Activated CD4-positive, alpha-beta T cell treated with anti-CD3 and anti-CD28 coated beads, Interleukin-2, amount 50 U/mL, for 48 hours (primary cell): Measurements from ENCODE around the gene CCDC86.
A peak's percentile ranks its signal among the peaks of the same experiment; 100 is the strongest.

Experiments used
- DNase-seq, 2 experiments: peaks; one replicate each; pipeline ENCODE4 v3.0.0-alpha.2; 2020

Gene CCDC86

DNA sequence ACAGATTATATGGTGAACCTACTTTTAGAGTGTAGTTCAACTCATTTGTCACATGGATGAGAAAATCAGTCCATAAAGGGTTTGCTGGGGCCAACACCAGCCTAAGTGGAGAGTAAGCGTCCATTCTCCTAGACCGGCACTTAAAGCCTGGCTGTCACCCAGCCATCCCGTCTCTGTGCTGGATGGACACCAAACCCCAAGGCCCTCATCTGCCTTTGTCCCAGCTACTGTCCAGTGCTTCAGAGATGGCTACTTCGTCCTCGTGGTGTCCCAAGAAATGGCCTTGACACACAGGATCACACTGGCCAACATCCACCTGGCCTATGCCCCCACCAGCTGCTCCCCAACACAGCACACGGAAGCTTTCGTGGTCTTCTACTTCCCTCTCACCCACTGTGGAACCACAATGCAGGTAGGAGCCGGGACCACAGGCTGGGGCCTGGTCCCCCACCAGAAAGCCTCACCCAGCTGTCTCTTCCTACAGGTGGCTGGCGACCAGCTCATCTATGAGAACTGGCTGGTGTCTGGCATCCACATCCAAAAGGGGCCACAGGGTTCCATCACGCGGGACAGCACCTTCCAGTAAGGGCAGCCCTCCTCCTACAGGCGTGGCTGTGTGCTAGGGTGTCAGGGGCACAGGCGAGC is 28.9 kb downstream of the CCDC86 start:
- no peak for DNase-seq

DNA sequence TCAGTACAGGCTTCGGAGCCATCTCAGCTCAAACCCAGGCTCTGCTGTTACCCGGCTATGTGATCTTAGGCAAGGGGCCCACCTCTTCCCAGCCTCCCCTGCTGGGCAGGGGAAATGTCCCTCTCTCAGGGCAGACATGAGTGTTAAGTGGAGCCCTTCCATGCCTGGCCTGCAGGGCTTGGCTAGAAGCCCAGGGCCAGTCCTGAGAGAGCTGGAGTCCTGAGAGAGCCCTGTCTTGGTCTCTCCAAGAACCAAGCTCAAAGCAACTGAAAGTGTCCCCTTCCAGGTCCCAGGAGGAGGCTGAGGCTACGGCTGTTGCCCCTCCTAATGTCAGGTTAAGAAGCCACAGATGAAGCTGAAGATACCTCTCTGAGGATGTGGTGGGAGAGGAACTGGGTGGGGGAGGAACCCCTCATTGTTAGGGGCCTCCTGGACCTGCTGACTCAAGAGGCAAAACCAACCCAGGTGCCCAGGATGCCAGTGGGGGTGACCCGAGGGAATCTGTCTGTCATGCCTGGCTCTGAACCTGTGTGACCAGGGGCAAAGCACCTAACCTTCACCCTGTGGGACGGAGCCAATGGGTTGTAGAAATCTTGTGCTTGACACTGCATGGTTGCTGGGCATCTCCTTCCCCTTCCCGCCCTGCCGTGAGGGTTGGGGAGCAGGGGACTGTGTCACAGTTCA is 29.6 kb downstream of the CCDC86 start:
- peak in 1 of 2 experiments; percentile 3 for DNase-seq

DNA sequence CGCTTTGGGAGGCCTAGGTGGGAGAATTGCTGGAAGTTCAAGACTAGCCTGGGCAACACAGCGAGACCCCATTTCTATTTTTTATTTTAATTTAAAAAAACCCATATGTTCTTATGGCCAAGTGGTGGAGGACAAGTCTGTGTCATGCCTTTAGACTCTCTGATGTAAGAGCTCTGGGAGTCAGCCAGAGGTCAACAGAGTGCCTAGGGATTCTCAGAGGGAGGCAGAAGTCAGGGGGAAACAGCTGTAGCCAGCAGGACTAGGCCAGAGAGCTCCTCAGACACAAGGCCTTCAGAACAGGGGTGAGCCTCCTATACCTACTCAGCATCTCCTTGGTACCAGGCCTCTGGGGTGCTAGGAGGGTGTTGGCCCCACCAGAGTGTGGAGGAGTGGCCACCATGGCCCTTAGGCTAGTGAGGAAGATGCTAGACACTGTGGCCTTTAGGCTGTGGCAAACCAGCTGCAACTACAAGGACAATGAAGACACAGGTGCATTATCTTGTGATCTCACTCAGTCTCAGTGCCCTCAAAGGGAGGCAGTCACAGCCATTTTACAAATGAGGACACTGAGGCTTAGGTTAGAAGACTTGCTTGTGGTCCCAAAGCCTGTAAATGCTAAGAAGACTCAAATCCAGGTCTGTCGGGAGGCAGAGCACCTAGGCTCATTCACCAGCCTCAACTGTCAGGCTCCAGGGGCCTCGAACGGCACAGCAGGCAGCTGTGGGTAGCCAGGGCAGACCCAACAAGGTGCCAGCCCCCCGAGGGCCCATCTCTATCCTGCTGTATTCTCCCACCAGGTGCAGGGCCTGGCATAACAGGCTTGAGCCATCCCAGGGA is 30.4 kb downstream of the CCDC86 start:
- peak in 1 of 2 experiments; percentile 2 for DNase-seq

DNA sequence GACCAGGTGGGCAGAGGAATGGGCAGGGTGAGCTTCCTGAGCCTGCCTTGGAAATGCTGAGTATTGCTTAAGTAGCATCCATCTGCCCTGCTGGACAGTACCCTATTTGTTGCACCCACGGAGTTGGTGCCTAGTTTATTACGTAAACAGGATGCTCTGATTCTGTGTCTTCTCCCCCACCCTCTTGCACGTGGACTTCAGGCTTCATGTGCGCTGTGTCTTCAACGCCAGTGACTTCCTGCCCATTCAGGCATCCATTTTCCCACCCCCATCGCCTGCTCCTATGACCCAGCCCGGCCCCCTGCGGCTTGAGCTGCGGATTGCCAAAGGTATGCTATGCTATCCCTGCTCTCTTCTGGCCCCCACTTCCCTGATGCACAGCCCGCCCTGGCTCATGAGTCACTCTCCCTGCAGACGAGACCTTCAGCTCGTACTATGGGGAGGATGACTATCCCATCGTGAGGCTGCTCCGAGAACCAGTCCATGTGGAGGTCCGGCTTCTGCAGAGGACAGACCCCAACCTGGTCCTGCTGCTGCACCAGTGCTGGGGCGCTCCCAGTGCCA is 31.1 kb downstream of the CCDC86 start:
- peak in 1 of 2 experiments; percentile 2 for DNase-seq

DNA sequence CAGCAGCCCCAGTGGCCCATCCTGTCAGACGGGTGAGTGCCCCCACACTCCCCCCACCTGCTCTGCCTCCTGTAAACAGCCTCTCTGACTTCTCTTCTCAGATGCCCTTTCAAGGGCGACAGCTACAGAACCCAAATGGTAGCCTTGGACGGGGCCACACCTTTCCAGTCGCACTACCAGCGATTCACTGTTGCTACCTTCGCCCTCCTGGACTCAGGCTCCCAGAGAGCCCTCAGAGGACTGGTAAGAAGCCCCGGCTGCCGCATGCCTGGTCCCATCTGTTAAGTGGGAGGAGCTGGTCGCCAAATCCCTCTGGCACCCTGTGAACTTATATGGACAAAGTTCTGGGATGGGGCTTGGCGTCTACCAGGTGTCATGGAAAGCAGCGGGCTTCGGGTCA is 31.6 kb downstream of the CCDC86 start:
- DNase-seq = peak in 1 of 2 experiments; percentile 2

DNA sequence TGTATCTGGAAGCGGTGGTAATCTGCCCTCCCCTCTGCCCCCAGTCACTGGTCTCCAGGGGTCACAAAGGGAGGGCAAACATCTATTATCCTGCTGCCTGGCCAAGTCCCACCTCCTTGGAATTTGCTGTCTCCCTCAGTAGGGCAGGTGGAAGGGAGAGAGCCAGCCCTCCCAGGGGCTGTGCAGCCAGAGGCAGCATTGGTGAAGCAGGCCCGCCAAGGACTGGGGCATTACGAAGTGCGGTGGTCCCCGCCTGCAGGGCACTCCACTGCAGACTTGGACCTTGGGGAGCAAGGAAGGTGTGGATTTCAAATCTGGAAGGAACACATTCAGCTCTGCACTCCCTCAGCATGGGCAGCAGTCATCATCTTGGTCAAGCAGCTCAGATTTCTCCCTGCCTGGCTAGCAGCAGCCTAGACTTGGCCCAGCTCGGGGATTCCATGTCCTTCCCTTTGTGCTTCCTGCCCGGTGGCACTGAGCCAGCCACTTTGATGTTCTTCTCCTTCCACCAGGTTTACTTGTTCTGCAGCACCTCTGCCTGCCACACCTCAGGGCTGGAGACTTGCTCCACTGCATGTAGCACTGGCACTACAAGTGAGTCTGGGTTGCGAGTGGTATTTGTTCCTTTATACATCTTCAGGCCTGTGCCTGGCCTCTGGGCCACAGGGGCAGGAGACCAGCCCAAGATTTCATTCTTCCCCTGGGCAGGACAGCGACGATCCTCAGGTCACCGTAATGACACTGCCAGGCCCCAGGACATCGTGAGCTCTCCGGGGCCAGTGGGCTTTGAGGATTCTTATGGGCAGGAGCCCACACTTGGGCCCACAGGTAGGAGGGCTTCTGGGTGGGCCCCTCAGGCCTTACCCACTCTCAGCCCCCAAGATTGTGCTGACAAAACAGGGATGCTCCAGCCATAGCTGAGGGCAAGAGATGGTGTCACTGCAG is 32.8 kb downstream of the CCDC86 start:
- peak in 1 of 2 experiments; percentile 3 for DNase-seq

DNA sequence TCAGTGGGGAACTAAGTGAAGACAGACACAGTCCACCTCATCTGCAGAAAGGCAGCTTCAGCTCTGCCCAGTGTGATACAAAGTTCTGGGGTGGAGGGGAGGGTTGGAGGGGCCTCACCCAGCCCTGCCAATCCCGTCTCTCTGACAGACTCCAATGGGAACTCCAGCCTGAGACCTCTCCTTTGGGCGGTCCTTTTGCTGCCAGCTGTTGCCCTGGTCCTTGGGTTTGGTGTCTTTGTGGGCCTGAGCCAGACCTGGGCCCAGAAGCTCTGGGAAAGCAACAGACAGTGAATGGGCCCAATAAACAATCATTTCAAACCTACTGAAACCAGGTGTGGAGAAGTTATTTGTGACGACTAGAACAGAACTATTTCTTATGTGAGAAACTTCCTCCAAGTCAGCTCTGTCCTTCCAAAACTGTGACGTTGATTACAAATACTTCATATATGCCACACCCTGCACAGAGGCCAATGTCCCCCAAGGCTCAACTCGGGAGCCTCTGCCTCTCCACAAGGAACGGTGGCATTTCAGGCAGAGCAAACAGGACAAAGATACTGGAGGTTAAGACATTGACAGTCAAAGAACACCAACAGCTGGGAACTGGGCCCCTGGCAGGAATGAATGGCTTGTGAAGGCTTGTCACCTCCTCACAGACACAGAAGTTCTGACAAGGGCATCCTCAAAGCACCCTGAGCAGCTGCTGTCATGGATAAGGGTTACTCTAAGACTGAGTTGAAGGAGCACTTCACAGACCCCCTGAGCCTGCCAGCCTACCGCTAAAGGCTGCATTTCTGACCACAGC is 33.7 kb downstream of the CCDC86 start:
- DNase-seq = no peak

DNA sequence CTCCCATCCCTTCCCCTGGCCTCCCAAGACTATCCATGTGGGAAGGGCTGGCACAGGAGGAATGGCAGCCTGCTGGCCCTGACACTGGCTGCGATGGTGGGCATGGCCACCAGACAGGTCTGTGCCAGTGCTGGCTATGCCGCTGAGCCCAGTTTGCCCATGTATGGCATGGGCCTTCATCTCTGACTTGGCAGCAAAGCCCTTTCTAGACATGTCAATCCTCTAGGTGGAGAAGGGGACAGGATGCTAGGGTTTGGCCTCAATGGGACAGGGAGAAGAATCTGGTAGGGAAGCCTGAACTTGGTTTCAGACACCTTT is 34.2 kb downstream of the CCDC86 start:
- no peak for DNase-seq

DNA sequence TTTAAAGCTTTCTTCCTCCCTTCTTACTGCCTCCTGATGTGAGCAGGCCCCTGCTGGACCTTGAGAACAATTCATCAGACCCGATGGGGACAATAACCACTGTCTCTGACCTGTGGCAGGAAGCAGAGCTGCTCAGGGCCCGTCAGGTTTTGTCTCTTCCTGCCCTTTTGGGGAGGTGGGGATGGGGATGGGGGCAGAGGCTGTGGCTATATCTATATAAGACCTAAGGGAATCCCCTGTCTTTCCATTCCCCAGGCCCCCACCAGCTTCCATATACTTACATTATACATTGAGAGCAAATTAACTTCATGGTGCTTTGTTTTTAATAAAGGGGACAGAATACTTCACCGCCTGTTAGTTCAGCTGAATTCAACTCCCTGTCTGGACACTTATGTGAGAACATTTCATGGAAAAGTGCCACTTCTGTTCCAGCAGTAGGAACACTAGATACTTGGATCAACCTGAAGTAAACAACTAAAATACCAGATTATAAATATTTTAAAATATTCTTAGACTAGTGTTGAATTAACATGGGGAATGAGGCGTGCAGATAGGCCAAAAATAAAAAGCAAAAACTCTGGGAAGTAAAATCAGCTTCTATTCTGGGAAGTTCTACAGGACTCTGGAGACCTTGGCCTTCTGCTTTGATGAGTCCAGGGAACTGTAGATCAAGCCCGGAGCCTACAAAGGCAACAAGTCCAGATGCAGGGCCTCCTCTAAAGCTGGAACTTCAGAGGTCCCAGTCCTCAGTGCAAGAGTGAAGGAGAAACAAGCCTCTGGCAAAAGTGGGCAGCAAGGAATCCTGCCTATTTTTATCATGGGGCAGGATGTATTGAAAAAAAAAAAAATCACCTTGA is 36.6 kb downstream of the CCDC86 start:
- DNase-seq = no peak

DNA sequence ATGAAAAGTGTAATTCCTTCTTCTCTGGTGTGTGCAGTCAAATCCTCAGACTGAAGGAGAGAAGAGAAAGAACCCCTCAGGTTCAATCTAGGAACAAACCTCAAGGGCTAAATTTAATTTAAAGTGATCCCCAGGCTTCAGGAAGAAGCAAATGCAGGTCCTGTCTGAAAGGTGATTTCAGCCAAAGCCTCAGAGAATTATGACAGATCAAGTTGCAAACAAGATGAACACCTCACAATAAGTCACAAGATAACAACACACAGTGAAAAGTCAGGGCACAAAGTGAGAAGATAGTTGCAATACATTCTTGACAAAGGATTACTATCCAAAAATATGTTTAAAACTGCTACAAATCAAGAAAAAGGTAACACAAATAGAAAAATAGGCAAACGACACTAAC is 37.2 kb downstream of the CCDC86 start:
- no peak for DNase-seq

DNA sequence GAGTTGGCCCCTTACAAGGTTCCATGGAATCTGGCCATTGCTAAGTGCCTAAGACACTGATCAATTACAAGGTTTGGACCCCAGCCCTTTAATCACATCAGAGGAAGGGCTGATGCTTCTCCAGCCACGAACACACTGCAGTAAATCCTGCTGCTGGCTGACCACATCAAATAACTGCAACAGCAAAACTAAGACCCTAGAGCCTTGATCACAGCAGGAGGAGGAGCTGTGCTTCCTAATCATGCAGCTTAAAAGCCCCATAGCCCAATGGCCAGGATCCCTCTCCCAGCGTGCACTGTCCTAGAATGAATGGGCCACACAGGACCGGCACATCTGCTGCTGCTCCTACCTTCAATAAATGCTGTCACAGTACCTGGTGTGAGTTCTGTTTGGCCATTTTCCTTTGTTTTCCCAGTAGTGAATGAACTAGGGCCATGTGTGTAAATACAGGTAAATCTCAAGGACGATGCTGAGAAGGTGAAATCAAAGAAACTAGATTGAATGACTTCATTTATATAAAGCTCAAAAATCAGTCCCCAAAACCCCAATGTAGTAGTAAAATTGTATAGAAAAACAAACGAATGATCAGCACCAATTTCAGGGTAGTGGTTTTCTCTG is 38.2 kb downstream of the CCDC86 start:
- no peak for DNase-seq

DNA sequence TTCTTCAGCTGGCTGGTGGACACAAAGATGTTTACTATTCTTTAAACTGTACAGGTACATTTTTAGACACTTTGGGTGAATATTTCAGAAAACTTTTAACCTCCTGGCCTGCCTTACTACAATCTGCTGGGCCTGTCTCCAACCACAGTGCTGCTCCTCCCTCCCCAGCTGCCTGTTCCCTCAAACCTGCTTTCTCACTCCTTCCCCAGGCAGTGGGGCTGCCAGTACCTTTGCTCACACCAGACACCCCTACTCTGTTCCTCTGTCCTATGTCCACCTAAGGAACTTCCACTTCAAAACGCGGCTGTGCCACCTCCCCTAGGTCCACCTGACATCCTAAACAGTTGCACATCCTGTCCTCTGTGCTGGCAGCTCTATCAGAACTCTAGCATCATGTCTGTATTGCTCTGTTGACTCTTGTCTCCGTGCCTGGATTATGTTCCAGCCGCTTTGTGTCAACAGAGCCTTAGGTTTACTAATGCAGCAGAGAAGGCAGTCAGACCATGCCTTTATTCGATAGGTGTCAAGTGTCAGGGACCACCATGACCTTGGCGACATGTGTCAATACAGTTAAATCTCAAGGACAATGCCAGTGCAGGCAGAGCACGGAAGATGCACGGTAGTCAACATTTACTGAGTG is 38.9 kb downstream of the CCDC86 start:
- DNase-seq = no peak

DNA sequence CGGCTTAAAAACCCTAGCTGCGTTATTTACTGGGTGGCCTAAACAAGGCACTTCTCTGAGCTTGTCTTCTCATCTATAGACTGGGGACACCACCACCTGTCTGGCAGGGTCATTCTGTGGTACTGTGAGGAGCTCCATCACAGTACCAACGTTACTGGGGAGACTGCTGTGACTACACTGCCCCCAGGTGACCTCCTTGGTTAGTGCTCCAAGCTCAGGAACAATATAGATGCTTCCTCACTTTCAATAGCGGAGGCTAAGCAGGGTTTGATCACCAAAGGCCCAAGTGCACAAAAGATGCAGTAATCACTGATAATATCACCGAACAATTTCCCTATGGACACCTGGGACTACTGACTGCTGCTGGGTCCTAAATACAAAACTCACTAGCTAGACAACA is 45.6 kb downstream of the CCDC86 start:
- DNase-seq = peak in 1 of 2 experiments; percentile 32

DNA sequence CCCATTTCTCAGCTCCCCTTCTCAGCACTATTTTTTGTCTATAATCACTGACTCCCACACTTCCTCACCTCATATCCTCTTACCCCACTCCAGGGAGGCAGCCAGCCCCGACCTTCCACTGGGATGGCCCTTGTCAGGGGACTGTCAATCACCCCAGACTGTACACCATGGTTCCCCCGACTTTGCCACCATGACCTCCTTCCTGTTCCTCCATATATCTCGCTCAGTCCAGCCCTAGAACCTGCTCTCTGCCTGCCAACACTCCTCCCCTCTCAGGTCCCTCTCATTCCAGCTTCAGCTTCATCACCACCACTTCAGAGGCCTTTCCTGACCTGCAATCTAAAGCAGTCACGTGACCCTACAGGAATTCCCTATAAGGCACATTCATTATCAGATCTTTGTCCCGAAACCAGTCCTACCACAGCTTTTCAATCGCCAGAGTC is 48.0 kb downstream of the CCDC86 start:
- DNase-seq = no peak

DNA sequence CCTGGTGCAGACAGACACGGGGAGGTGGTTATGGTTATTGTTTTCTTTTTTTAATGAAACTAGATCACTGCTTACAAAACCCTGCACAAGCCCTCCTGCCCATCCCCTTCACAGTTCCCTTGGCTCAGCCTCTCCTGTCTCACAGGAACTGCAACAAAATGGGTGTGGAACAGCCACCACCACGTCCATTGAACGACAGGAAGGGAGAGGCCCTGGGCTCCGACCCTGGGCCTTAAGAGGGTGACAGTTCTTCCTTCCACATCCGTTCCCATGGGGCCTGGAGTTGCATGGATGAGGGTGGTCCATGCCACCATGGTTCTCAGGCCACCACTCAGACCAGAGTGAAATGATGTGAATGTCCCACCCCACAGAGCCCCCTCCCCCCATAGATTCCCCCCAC is 48.8 kb downstream of the CCDC86 start:
- peak in 1 of 2 experiments; percentile 1 for DNase-seq

DNA sequence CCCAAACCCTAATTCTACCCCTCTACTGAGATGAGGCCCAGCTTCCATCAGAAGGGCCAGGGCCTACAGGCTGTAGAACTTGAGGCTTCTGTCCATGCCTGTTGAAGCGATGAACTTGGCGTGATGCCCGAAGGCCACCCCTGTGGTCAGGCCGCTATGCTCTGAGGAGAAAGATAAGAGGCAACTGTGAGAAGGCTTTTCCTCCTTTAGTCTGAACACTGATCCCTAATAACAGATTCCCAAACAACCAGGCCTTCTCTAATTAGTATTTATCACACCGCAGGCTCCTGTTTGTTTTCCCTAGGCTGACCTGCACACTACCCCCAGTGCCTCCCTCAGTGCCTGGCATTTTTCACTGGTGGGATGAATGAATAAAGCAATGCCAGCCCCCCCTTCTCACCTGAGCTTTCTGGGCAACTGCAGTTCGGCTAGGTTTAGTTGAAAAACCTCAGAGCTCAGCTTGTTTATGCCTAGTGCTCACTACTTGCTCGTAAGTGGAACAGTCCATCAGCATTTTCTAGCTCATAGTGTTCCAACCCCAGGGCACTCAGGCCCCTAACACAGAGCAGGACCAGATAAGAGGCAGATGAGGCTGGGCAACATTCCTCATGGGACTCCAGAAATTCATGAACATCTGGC is 49.3 kb downstream of the CCDC86 start:
- DNase-seq = peak in 1 of 2 experiments; percentile 1

DNA sequence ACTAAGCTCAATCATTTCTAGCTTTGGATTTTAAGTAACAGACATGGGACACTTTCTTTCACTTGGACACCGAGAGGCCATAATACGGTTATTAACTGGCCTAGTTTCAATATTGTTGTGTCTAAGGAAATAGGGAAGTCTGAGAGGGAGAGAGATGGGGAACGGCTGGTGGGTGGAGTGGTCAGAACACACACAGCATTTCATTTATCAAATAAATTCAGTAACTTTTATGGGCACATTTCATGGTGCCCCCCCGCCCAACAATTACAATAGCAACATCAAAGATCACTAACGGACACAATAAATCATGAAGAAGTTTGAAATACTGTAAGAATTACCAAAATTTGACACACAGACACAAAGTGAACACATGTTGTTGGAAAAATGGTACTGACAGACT is 53.8 kb downstream of the CCDC86 start:
- DNase-seq = no peak

DNA sequence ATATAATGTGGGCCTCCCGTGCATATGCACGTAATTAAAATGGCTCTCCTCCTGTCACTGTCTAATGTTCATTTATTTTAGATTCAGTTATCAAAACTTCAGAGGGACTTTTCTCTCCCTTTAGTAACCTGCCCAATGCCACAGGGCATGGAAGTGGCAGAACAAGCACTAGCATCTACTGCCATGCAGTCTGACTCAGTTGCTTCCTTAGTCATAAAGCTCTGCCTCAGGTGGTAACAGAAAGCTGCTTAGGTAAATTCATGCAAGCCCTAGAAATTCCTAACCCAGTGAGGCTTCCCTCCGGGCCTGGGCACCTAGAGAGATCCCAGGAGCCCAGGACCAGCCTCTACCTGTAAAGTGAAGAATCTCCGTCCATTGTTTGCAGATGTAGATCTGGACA is 55.6 kb downstream of the CCDC86 start:
- no peak for DNase-seq
